Measurements from ENCODE around the gene ARGLU1.

ARGLU1 gene

DNA sequence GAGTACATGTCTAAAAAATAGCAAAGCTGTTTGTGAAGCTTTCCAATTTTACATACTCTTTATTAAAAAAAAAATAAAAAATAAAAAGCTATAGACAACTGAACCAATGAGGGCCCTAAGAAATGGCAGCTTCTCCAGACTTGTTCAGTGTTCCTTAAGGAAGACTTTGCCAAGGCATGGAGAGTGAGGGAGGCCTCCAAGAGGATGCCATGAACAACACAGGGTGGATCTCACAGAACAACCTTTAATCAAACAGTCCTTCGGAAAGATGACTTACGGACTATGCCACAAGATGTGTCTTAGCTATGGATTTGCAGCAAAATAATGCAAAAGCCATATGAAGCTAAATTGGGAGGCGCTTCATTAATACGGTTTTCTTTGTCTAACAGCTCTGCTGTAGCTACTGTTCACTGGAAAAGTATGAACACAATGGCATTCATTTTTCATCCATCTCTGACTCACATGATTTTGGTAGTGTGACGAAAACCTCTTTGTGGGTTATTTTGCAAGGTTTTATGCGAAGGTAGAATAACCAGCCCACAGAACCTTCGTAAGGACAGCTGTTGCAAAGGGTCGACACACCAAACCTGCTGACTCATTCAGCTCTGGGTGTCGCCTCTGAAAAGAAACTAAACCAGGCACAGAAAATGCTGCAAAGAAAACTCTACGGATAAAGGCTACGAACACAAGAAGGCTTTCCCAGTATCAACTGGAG, 60.2 kb downstream of the ARGLU1 start:
- no peaks in the 10 kb centered on the region for H3K4me1 Mint-ChIP-seq
- H3K27ac Mint-ChIP-seq (ENCODE audit: low read depth) = no peak overlapping the region
- no peak overlapping the region for H3K4me3 Mint-ChIP-seq
- H3K9me3 Mint-ChIP-seq = no peaks in the 10 kb centered on the region
- H3K36me3 Mint-ChIP-seq (ENCODE audit: insufficient read depth) = no peaks in the 10 kb centered on the region
- peaks cover 60% of the 10 kb centered on the region for H3K27me3 Mint-ChIP-seq
- ATAC-seq (replicated peaks; ENCODE audit: extremely low read depth, poor library complexity, severe bottlenecking) (no peak), DNase-seq (ENCODE audit: low spot score in 2 of 2) (no peak)

DNA sequence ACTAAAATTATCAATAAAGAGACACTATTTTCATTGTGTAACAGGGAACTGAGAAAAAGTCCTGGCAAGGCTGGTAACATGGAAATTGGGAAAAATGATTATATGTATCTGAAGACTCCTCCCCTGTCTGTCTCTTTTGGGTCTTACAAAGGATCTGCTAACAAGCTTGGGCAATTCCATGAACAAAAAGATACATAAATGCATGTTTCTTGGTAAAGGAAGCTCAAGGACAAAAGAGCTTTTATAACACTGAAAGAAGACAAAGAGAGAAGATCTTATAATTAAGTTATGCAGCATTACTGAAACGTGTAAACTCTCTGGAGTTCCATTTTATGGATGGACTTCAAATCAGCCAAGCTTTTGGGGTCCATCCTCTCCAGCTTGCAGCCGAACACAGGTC, 61.7 kb downstream of the ARGLU1 start:
- no peaks in the 10 kb centered on the region for H3K9me3 Mint-ChIP-seq
- no peaks in the 10 kb centered on the region for H3K4me1 Mint-ChIP-seq
- DNase-seq (ENCODE audit: low spot score in 2 of 2) = no peak
- H3K4me3 Mint-ChIP-seq = no peak overlapping the region
- H3K36me3 Mint-ChIP-seq (ENCODE audit: insufficient read depth) = no peaks in the 10 kb centered on the region
- no peak overlapping the region for H3K27ac Mint-ChIP-seq (ENCODE audit: low read depth)
- no peak for ATAC-seq (replicated peaks; ENCODE audit: extremely low read depth, poor library complexity, severe bottlenecking)
- peaks cover 59% of the 10 kb centered on the region for H3K27me3 Mint-ChIP-seq

DNA sequence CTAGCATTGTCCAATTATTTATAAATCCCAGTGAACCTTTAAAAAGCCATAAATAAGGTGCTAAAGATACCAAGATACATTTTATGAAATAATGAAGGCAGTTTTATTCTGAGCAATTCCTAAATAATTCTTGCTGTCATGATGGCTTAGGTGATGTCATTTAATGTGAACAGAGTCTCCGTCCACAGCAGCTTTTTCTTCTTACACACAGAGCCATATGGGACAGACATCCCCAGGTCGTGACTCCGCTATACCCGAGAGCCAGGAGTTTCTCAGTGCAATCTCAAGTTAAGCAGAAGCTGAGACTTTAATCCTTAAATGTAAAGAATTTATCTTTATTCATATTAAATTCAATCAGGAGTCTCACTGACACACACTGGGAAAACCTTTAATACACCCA, 62.2 kb downstream of the ARGLU1 start:
- Mint-ChIP-seq H3K27ac (ENCODE audit: low read depth) (no peak overlapping the region), H3K4me3 (no peak overlapping the region), H3K36me3 (ENCODE audit: insufficient read depth) (no peaks in the 10 kb centered on the region), H3K4me1 (no peaks in the 10 kb centered on the region), H3K27me3 (peaks cover 59% of the 10 kb centered on the region), H3K9me3 (no peaks in the 10 kb centered on the region)
- ATAC-seq (replicated peaks; ENCODE audit: extremely low read depth, poor library complexity, severe bottlenecking) (no peak), DNase-seq (ENCODE audit: low spot score in 2 of 2) (no peak)

DNA sequence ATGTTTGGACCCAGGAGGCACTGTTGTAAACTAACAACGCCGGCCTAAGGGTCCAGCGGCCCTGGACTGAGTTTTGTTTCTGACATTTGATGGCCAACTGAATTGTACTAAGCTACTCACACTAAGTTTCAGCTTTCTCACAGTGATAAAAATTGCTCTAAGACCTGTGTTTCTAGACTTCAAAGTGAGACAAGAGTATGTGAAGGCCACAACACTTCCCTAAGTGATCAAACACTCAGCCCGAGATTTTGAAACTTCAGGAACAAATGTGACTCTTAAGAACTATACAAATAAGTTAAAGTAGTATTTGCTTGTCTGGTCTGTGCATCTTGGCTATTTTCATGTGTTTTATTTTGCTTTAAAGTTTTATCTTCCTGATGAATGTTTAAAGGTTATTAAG, 62.6 kb downstream of the ARGLU1 start:
- Mint-ChIP-seq H3K4me1 (peaks cover under 1% of the 10 kb centered on the region), H3K36me3 (ENCODE audit: insufficient read depth) (no peaks in the 10 kb centered on the region), H3K9me3 (no peaks in the 10 kb centered on the region), H3K27me3 (peaks cover 61% of the 10 kb centered on the region), H3K4me3 (no peak overlapping the region), H3K27ac (ENCODE audit: low read depth) (no peak overlapping the region)
- DNase-seq (ENCODE audit: low spot score in 2 of 2) (no peak), ATAC-seq (replicated peaks; ENCODE audit: extremely low read depth, poor library complexity, severe bottlenecking) (no peak)

DNA sequence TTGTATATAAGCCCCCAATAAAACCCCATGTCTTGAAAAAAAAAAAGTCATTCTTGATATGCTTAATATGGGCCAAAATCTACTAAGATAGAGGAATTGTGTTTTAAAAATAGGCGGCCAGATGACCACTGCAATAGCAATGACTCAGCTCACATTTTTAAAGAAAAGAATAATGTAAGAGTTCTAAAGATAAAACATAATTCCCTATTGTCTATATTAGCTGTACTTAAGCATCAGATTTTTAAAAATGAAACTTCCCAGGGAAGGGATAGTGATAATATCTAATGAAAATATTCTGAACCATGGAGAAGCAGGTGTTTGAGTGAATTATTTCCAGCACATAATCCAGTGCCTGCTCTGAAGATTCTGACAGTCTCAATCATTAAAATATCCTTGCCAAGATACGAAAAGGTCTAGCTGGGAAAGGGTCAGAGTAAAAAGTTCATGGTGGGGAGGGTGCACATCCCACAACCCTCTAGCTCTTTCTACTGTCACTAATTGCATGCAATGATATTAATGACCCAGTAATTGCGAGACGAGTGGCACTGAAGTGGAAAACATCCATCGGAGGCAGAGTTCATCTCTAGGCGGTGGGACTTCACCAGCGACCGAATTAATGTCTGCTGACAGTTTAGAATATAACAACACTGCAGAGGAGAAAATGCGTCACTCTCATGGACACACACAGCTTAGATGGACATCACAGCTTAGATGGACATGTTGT, 64.0 kb downstream of the ARGLU1 start:
- ATAC-seq (replicated peaks; ENCODE audit: extremely low read depth, poor library complexity, severe bottlenecking) (no peak), DNase-seq (ENCODE audit: low spot score in 2 of 2) (no peak)
- peaks cover 67% of the 10 kb centered on the region for H3K27me3 Mint-ChIP-seq
- H3K4me3 Mint-ChIP-seq = no peak overlapping the region
- H3K36me3 Mint-ChIP-seq (ENCODE audit: insufficient read depth) = no peaks in the 10 kb centered on the region
- no peak overlapping the region for H3K27ac Mint-ChIP-seq (ENCODE audit: low read depth)
- H3K9me3 Mint-ChIP-seq = no peaks in the 10 kb centered on the region
- peaks cover 5% of the 10 kb centered on the region for H3K4me1 Mint-ChIP-seq

DNA sequence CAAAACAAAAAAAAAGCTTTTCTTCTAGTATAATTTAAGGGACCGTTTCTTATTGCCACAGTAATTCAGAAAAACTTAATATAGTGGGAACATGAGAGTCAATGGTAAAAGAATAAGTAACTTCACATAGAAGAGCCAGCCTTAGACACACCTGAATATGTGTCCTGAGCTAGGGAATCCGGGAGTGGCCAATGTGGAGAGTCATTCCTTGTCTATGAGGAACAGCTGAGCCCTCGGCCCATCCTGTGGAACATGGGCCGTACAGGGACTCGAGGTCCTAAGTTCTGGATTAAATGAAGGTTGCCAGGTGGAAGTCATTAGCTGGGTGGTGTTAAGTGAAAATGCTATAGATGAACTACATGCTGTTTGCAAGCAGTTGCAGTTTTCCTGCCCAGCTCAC, 64.7 kb downstream of the ARGLU1 start:
- DNase-seq (ENCODE audit: low spot score in 2 of 2) = no peak
- H3K4me3 Mint-ChIP-seq = no peak overlapping the region
- peaks cover 73% of the 10 kb centered on the region for H3K27me3 Mint-ChIP-seq
- no peak overlapping the region for H3K27ac Mint-ChIP-seq (ENCODE audit: low read depth)
- no peaks in the 10 kb centered on the region for H3K36me3 Mint-ChIP-seq (ENCODE audit: insufficient read depth)
- no peak for ATAC-seq (replicated peaks; ENCODE audit: extremely low read depth, poor library complexity, severe bottlenecking)
- no peaks in the 10 kb centered on the region for H3K9me3 Mint-ChIP-seq
- H3K4me1 Mint-ChIP-seq = peaks cover 5% of the 10 kb centered on the region

DNA sequence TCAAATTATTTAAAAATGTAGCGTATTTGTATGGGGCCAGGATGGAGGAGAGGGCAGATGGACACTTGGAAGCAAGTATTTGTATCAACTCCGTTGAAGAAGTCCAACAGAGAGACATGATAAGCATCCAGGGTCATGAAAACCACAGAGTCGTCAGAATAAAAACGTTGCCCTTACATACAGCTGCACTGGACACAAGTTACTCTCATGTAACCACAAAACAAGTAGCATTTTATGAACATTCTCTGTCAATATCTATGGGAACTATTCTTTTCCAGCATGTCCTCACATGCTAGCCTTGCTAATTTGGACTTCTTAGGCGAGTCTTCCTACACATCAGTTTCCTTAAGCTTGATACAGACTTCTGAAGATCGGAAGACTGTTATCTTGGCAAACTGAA, 67.5 kb downstream of the ARGLU1 start:
- H3K4me3 Mint-ChIP-seq = no peak overlapping the region
- peaks cover 88% of the 10 kb centered on the region for H3K27me3 Mint-ChIP-seq
- peaks cover 5% of the 10 kb centered on the region for H3K4me1 Mint-ChIP-seq
- no peaks in the 10 kb centered on the region for H3K9me3 Mint-ChIP-seq
- no peaks in the 10 kb centered on the region for H3K36me3 Mint-ChIP-seq (ENCODE audit: insufficient read depth)
- ATAC-seq (replicated peaks; ENCODE audit: extremely low read depth, poor library complexity, severe bottlenecking) (no peak), DNase-seq (ENCODE audit: low spot score in 2 of 2) (no peak)
- H3K27ac Mint-ChIP-seq (ENCODE audit: low read depth) = no peak overlapping the region

DNA sequence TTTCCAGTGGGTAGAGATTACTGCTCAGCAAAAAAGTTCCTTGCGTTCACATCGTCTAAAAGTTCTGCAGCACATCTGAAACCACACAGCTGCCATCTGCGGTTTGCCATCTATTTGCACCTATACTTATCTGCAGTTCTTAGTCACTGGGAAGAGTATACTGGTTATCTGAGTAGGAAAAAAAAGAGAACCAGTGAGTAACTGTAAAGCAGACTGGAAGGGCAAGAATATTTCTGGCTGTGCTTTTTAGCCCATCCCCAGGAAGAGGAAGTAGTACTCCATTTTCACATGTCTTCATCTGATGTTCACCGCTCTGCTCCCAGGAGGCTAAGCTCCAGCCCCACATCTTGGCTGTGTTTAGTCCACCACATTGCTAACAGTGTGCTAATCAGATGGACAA, 68.0 kb downstream of the ARGLU1 start:
- DNase-seq (ENCODE audit: low spot score in 2 of 2) = no peak
- Mint-ChIP-seq H3K36me3 (ENCODE audit: insufficient read depth) (no peaks in the 10 kb centered on the region), H3K27me3 (peaks cover 88% of the 10 kb centered on the region), H3K9me3 (no peaks in the 10 kb centered on the region), H3K27ac (ENCODE audit: low read depth) (no peak overlapping the region), H3K4me3 (no peak overlapping the region), H3K4me1 (peaks cover 5% of the 10 kb centered on the region)
- no peak for ATAC-seq (replicated peaks; ENCODE audit: extremely low read depth, poor library complexity, severe bottlenecking)

DNA sequence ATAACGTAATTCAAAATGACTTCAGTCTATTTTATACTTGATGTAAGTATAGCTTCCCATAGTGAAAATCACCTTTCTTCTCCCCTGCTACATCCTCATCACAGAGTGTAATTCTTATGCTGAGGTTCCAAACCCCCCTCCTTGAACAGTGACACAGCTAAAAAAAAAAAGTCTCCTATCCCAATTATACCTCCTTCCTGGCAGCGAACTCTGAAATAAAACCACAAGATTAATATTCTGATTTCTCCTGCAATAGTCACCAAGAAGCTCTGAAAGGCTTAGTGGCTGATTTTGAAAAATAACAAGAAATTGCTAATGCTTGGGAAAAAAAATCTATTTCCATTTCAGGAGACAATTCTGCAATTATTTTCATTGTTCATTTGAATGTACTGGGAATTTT, 68.8 kb downstream of the ARGLU1 start:
- peaks cover 5% of the 10 kb centered on the region for H3K4me1 Mint-ChIP-seq
- peaks cover 80% of the 10 kb centered on the region for H3K27me3 Mint-ChIP-seq
- no peaks in the 10 kb centered on the region for H3K36me3 Mint-ChIP-seq (ENCODE audit: insufficient read depth)
- H3K9me3 Mint-ChIP-seq = no peaks in the 10 kb centered on the region
- H3K4me3 Mint-ChIP-seq = no peak overlapping the region
- no peak for DNase-seq (ENCODE audit: low spot score in 2 of 2)
- ATAC-seq (replicated peaks; ENCODE audit: extremely low read depth, poor library complexity, severe bottlenecking) = no peak
- H3K27ac Mint-ChIP-seq (ENCODE audit: low read depth) = no peak overlapping the region

DNA sequence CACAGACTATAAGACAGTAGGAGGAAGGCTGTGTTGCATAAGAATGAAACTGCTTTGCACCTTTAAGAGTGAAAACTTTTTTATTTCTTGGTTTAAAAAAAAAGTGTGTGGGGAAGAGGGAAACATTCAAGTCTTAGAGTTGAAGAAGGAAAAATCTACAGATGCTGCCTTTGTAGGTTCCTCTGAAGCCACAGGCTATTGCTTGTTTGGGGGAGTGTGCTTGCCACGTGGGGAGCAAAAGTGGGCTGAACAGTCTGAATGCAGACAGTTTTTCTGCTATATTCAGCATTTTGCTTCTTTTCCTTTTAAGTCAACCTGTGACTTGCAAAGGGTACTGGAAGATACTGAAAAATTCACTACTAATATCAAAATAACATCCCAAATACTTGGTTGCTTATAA, 69.4 kb downstream of the ARGLU1 start:
- Mint-ChIP-seq H3K4me1 (peaks cover 5% of the 10 kb centered on the region), H3K4me3 (no peak overlapping the region), H3K9me3 (no peaks in the 10 kb centered on the region), H3K27ac (ENCODE audit: low read depth) (no peak overlapping the region), H3K36me3 (ENCODE audit: insufficient read depth) (no peaks in the 10 kb centered on the region), H3K27me3 (peaks cover 80% of the 10 kb centered on the region)
- DNase-seq (ENCODE audit: low spot score in 2 of 2) = no peak
- no peak for ATAC-seq (replicated peaks; ENCODE audit: extremely low read depth, poor library complexity, severe bottlenecking)

DNA sequence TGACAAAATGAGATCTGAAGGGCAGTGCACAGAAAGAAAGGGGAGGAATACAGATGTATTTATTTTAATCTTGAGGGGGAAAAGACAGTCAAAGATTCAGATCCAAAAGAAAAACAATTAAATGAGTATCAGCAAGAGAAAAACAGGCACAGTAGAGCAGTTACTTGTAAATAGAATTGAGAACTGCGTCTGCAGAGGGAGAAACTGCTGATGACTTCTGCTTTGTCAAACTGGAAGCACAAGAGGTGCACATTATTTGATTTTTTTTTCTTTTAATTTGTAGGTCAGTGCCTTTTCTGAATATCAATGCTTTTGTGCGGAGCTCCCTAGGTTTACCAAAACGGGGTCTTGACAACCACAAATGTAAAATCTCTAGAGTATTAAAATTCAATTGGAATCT, 69.8 kb downstream of the ARGLU1 start:
- no peak for ATAC-seq (replicated peaks; ENCODE audit: extremely low read depth, poor library complexity, severe bottlenecking)
- Mint-ChIP-seq H3K36me3 (ENCODE audit: insufficient read depth) (no peaks in the 10 kb centered on the region), H3K4me3 (no peak overlapping the region), H3K9me3 (no peaks in the 10 kb centered on the region), H3K4me1 (peaks cover 5% of the 10 kb centered on the region), H3K27me3 (peaks cover 80% of the 10 kb centered on the region), H3K27ac (ENCODE audit: low read depth) (no peak overlapping the region)
- DNase-seq (ENCODE audit: low spot score in 2 of 2) = no peak

DNA sequence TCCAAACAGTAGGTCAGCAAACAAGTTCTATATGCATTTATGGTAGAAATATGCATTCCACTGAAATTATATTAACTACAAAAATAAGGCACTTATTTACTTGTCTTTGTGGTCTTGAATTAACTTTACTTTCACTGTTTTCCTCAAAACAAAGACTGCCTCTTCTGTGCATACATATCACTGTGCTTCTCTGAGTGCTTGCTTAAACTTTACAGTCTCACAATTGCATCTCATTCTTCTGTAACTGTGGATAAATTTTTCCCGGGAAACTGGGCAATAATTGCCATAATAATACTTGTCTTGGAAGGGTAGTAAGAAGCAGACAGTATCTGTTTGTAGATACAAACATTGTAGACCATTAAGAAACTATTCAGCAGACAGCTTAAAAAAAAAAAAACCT, 70.9 kb downstream of the ARGLU1 start:
- no peaks in the 10 kb centered on the region for H3K36me3 Mint-ChIP-seq (ENCODE audit: insufficient read depth)
- peaks cover 6% of the 10 kb centered on the region for H3K4me1 Mint-ChIP-seq
- H3K9me3 Mint-ChIP-seq = no peaks in the 10 kb centered on the region
- no peak overlapping the region for H3K4me3 Mint-ChIP-seq
- no peak for DNase-seq (ENCODE audit: low spot score in 2 of 2)
- ATAC-seq (replicated peaks; ENCODE audit: extremely low read depth, poor library complexity, severe bottlenecking) = no peak
- H3K27ac Mint-ChIP-seq (ENCODE audit: low read depth) = no peak overlapping the region
- peaks cover 80% of the 10 kb centered on the region for H3K27me3 Mint-ChIP-seq
